NCI-H2081 (cell line): Measurements from ENCODE around the gene RHOH.

Source experiments
- DNase-seq, 2 experiments: peaks; one replicate each; lab custom pipeline; 2025; lab: John Stamatoyannopoulos, UW

The RHOH gene

GRCh38 chr4:40205259-40206198, 8.7 kb downstream of the RHOH start:
- DNase-seq = no peak

GRCh38 chr4:40206426-40206825, 9.6 kb downstream of the RHOH start:
- DNase-seq = no peak

GRCh38 chr4:40209401-40209800, 12.6 kb downstream of the RHOH start:
- DNase-seq = no peak

GRCh38 chr4:40210776-40211175, 13.9 kb downstream of the RHOH start:
- no peak for DNase-seq

- DNase-seq = no peak
Measured at GRCh38 chr4:40211224-40212185, 14.7 kb downstream of the RHOH start.

GRCh38 chr4:40212674-40213527, 16.1 kb downstream of the RHOH start:
- no peak for DNase-seq

- DNase-seq = no peak
Measured at GRCh38 chr4:40214038-40214437, 17.2 kb downstream of the RHOH start.

GRCh38 chr4:40214661-40215418, 18.0 kb downstream of the RHOH start:
- DNase-seq = no peak

GRCh38 chr4:40216622-40217366, 20.0 kb downstream of the RHOH start:
- DNase-seq = no peak

GRCh38 chr4:40221744-40222143, 24.9 kb downstream of the RHOH start:
- DNase-seq = no peak

GRCh38 chr4:40223343-40223742, 26.5 kb downstream of the RHOH start:
- DNase-seq = no peak

- no peak for DNase-seq
Measured at GRCh38 chr4:40224432-40224831, 27.6 kb downstream of the RHOH start.

- DNase-seq = no peak
Measured at GRCh38 chr4:40225497-40225896, 28.7 kb downstream of the RHOH start.

GRCh38 chr4:40227284-40227683, 30.5 kb downstream of the RHOH start:
- no peak for DNase-seq

- peak in 1 of 2 experiments; percentile 10 for DNase-seq
Measured at GRCh38 chr4:40228497-40229365, 31.9 kb downstream of the RHOH start.

- DNase-seq = no peak
Measured at GRCh38 chr4:40231316-40231863, 34.6 kb downstream of the RHOH start.

GRCh38 chr4:40232610-40233009, 35.8 kb downstream of the RHOH start:
- no peak for DNase-seq

GRCh38 chr4:40233227-40233626, 36.4 kb downstream of the RHOH start:
- DNase-seq = no peak

- DNase-seq = no peak
Measured at GRCh38 chr4:40234519-40235039, 37.7 kb downstream of the RHOH start.
